Esophagus squamous epithelium (tissue), 5 donors: ENCODE measurements around the gene ATXN1. TPM values are rescaled to one million over a fixed set of nuclear protein-coding genes. Genes with fewer than 3 reads are reported as not detected.

Source experiments
- DNase-seq: peaks from one replicate; lab custom pipeline; 2025; lab: John Stamatoyannopoulos, UW
- H3K27ac ChIP-seq, 4 donors: fragments of 200-600 bp; sonication (generic); one replicate each; pipeline ENCODE4 v1.5.1; 2016 to 2019; ENCODE audit warnings: mild to moderate bottlenecking in 1 of 4
- H3K27me3 ChIP-seq, 4 donors: fragments of 200-600 bp; sonication (generic); 1 replicate in 3 of 4; 2 replicates in 1 of 4; pipeline versions ENCODE4 v1.5.1 to v1.6.0; 2017 to 2021; ENCODE audit warnings: antibody characterized with exemption in 1 of 4
- H3K36me3 ChIP-seq, 3 donors: fragments of 200-600 bp; sonication (generic); one replicate each; pipeline ENCODE4 v1.5.1; 2016 to 2019
- H3K4me1 ChIP-seq, 3 donors: fragments of 200-600 bp; sonication (generic); one replicate each; pipeline ENCODE4 v1.5.1; 2017 to 2019
- H3K4me3 ChIP-seq, 4 donors: fragments of 200-600 bp; sonication (generic); 1 replicate in 3 of 4; 2 replicates in 1 of 4; pipeline ENCODE4 v1.5.1; 2016 to 2019; ENCODE audit warnings: mild to moderate bottlenecking in 2 of 4, moderate library complexity in 1 of 4
- H3K9me3 ChIP-seq, 3 donors: fragments of 200-600 bp; sonication (generic); one replicate each; pipeline ENCODE4 v1.5.1; 2016 to 2019
- POLR2A ChIP-seq, 4 donors: fragments of 450-650 bp; IDR thresholded peaks; one replicate each; pipeline ENCODE4 v1.6.1; 2017; ENCODE audit warnings: antibody characterized with exemption in 4 of 4, mild to moderate bottlenecking in 4 of 4, moderate library complexity in 3 of 4
- WGBS, 2 donors: methylation state at CpG; one replicate each; pipeline ENCODE4 v1.1.5; 2018; 5-methylcytosine and 5-hydroxymethylcytosine counted together
- intact Hi-C: fragments of 100-400 bp; cut with DNase I; formaldehyde crosslinking; loops from one replicate; pipeline ENCODE4 v1.15.0; 2022
- total RNA-seq, 4 donors: library from RNA; depleted of rRNA; stranded (reverse); fragments of >200 nt; gene quantifications; one replicate each; pipeline ENCODE4 v1.1.0, GENCODE V29; 2016
- TF ChIP-seq, protein P1 (sequence below), 6 experiments: fragments of 450-650 bp in 4 of 6; fragments of 200-600 bp in 2 of 6; sonication (generic) in 2 of 6; IDR thresholded peaks; one replicate each; pipeline ENCODE4 v1.5.1; 2016 to 2019; ENCODE audit warnings: antibody characterized with exemption in 6 of 6, mild to moderate bottlenecking in 4 of 6, moderate library complexity in 4 of 6
- donor health status: DM: yes; HTN: yes; CAD: no.

The ATXN1 gene
- total RNA-seq, 4 donors from 2014 or later = 17.5 to 50.5 (median 28.5) TPM

DNA sequence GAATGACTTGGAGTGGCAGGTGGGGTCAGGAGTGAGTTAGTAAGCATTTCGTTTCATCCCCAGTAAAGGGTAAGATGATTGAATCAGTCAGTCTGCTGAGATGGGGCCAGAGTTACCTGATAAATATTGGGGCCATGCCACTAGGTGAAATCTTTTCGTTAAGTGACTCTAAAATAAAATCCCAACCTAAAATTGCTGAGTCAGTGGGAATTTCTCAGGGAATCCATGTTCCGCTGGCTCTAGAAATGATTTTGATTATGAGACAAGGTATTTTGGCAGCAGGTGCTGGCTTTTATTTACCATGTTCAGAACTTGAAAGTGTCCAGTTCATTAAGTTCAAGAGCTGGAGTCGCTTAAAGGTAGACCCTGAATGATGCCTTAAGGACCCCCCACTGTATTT lies 397.5 kb downstream of the ATXN1 start:
- Histone ChIP-seq H3K27ac (no peak overlapping the region), H3K36me3 (peaks cover 0 to 6% (median 0%) of the 10 kb centered on the region in 3 donors), H3K27me3 (no peaks in the 10 kb centered on the region), H3K4me3 (no peak overlapping the region), H3K9me3 (no peaks in the 10 kb centered on the region), H3K4me1 (peaks cover 3 to 42% (median 4%) of the 10 kb centered on the region in 3 donors)
- intact Hi-C loops = no loop called here
- DNase-seq = no peak
- TF ChIP-seq POLR2A (IDR thresholded peaks at IDR 0.05) = no peak
- TF ChIP-seq, protein P1, sequence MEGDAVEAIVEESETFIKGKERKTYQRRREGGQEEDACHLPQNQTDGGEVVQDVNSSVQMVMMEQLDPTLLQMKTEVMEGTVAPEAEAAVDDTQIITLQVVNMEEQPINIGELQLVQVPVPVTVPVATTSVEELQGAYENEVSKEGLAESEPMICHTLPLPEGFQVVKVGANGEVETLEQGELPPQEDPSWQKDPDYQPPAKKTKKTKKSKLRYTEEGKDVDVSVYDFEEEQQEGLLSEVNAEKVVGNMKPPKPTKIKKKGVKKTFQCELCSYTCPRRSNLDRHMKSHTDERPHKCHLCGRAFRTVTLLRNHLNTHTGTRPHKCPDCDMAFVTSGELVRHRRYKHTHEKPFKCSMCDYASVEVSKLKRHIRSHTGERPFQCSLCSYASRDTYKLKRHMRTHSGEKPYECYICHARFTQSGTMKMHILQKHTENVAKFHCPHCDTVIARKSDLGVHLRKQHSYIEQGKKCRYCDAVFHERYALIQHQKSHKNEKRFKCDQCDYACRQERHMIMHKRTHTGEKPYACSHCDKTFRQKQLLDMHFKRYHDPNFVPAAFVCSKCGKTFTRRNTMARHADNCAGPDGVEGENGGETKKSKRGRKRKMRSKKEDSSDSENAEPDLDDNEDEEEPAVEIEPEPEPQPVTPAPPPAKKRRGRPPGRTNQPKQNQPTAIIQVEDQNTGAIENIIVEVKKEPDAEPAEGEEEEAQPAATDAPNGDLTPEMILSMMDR (IDR thresholded peaks at IDR 0.05) = no peak
- 88 to 93% methylated on average over 4 of the region's 4 CpGs for WGBS, 2 donors

DNA sequence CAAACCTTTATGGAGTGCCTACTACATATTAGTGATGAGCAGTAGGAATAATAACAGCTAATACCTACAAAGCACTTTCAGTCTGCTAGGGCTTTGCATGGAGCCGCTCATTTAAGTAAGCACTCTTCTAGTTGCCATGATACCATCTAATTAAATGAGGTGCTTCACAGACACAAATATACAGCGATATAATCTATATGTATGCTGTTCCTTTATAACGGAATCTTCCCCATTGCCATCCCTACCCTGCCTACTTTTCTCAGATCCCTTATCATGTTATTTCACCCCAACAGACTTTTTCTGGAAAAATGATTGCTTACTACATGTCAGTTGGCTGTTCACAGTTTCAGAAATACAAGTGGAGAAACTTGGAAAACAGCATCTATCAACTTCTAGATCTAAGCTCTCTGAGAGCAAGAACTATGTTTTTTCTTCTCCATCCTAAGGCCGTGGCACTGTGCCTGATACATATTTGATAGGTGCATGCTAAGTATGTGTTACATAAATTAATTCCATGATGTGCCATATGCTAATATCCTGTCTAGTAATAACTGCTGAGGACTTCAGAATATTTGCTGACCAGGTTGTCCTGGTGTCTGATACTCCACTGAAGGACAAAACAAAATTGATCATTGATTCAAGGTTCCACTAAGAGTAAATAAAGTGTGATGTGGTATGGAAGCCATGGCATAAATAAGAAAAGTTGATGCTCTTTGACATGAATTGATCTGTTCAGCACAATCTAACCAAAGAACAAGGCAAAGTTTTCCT lies 398.3 kb downstream of the ATXN1 start:
- TF ChIP-seq, protein P1 (IDR thresholded peaks at IDR 0.05) = no peak
- no peak for TF ChIP-seq POLR2A (IDR thresholded peaks at IDR 0.05)
- no peak overlapping the region for H3K27ac ChIP-seq
- intact Hi-C loops = no loop called here
- H3K36me3 ChIP-seq = peaks cover 0 to 6% (median 0%) of the 10 kb centered on the region in 3 donors
- DNase-seq = no peak
- 84 to 91% methylated on average over 4 of the region's 4 CpGs for WGBS, 2 donors
- peaks cover 3 to 46% (median 4%) of the 10 kb centered on the region in 3 donors for H3K4me1 ChIP-seq
- H3K4me3 ChIP-seq = no peak overlapping the region
- no peaks in the 10 kb centered on the region for H3K9me3 ChIP-seq
- H3K27me3 ChIP-seq = no peaks in the 10 kb centered on the region

DNA sequence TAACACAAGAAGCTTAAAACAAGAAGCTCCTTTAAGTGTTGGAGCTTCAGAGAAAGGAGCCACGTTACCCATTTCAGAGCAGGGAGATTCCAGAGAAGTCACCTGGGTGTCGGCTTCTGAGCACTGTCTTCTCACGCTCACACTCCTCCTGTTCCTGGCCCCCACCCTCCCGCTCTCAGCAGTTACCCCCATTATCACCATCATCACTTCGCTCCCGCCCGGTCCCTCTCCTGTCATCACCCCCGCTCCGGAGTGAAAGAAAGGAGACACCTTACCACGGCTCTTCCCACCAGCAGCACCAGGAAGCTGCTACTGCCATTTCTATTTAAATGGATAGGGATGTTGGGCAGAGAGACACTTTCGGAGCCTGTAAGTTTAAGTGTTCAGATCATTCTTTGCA lies 399.0 kb downstream of the ATXN1 start:
- TF ChIP-seq, protein P1 (IDR thresholded peaks at IDR 0.05) = no peak
- TF ChIP-seq POLR2A (IDR thresholded peaks at IDR 0.05) = no peak
- Histone ChIP-seq H3K27ac (peak overlapping the region in 1 of 4 donors; percentile 51), H3K27me3 (no peaks in the 10 kb centered on the region), H3K36me3 (peaks cover 0 to 6% (median 0%) of the 10 kb centered on the region in 3 donors), H3K9me3 (no peaks in the 10 kb centered on the region), H3K4me1 (peaks cover 3 to 39% (median 4%) of the 10 kb centered on the region in 3 donors), H3K4me3 (no peak overlapping the region)
- 79 to 83% methylated on average over 11 of the region's 11 CpGs for WGBS, 2 donors
- no peak for DNase-seq
- intact Hi-C loops = no loop called here

DNA sequence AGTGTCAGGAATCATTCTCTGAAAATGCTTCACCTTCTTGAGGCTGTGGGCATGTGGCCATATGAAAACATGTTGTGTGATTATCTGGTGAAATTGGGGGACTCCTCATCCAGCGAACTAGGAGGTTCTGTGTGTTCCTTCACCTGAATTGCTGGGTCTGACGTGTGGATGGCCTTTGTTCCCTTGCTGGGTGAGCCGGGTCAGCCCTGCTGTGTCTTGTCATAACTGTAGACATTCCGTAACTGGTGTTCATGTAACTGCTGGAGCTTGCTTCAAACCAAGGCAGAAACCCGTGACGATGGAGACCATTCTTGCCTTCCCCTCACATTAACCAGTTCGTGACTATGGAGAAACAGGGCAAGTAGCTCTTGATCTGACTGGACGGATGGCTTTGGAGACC lies 399.4 kb downstream of the ATXN1 start:
- Histone ChIP-seq H3K27ac (peak overlapping the region in 1 of 4 donors; percentile 51), H3K36me3 (peaks cover 0 to 6% (median 0%) of the 10 kb centered on the region in 3 donors), H3K4me3 (no peak overlapping the region), H3K4me1 (peaks cover 0 to 35% (median 1%) of the 10 kb centered on the region in 3 donors), H3K27me3 (no peaks in the 10 kb centered on the region), H3K9me3 (no peaks in the 10 kb centered on the region)
- no peak for DNase-seq
- TF ChIP-seq, protein P1 (IDR thresholded peaks at IDR 0.05) = no peak
- TF ChIP-seq POLR2A (IDR thresholded peaks at IDR 0.05) = no peak
- intact Hi-C loops = no loop called here
- 74 to 83% methylated on average over 7 to 8 of the region's 8 CpGs for WGBS, 2 donors

DNA sequence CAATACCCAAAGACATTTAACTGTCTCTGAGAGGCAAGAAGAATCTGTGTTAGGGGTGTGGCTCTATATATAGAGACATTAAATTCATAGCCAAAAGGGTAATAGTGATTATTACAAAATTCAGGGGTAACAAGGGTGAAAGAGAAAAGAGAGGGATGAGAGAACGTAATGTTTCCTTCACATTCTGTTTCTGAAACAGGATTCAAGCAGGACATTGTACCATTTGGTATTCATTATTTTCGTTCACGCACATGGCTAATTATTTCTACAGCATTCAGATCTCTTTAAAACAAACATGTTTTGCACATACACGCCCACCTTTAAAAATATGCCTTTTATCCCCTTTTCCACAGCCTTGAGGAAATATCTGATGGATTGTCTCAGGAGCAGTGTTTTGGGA lies 400.1 kb downstream of the ATXN1 start:
- H3K4me3 ChIP-seq = no peak overlapping the region
- TF ChIP-seq, protein P1 (IDR thresholded peaks at IDR 0.05) = no peak
- no peak for TF ChIP-seq POLR2A (IDR thresholded peaks at IDR 0.05)
- H3K9me3 ChIP-seq = no peaks in the 10 kb centered on the region
- peak overlapping the region in 1 of 4 donors; percentile 51 for H3K27ac ChIP-seq
- H3K4me1 ChIP-seq = peaks cover 0 to 38% (median 0%) of the 10 kb centered on the region in 3 donors
- H3K27me3 ChIP-seq = no peaks in the 10 kb centered on the region
- peaks cover 0 to 6% (median 0%) of the 10 kb centered on the region in 3 donors for H3K36me3 ChIP-seq
- WGBS, 2 donors = 67 to 78% methylated on average over 4 of the region's 4 CpGs
- DNase-seq = no peak
- intact Hi-C loops = no loop called here
